ENCODE data around the gene LYSMD4. TPM values are rescaled to one million over a fixed set of nuclear protein-coding genes. Genes with fewer than 3 reads are reported as not detected.

The LYSMD4 gene
- total and polyA plus RNA-seq, 2 experiments from 2014 or later, result 21.2 to 24.0 TPM

DNA sequence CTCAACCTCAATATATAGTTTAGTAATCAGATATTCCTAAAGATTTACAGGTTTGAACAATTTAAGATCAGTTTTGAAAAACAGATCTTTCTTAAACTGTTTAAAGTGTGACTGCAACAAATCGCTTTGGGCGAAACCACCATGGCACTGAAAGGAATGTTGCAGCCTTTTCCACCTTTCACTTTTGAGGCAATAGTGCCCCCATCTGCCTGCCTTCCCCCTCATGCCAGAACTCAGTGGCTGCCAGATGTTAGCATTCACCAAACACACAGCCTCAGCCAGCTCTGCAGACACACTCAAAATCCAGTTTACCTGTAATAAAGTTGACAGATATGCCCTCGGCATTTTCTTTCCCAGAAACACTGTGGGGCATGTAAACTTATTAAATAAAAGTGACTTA, 3.3 kb downstream of the LYSMD4 start:
- no peaks in the 10 kb centered on the region for H3K9me3 ChIP-seq (ENCODE audit: low read depth)
- no peak overlapping the region for H3K27ac ChIP-seq
- no peak overlapping the region for H3K4me3 ChIP-seq
- H3K27me3 ChIP-seq, result no peaks in the 10 kb centered on the region
- TF ChIP-seq, protein P1, sequence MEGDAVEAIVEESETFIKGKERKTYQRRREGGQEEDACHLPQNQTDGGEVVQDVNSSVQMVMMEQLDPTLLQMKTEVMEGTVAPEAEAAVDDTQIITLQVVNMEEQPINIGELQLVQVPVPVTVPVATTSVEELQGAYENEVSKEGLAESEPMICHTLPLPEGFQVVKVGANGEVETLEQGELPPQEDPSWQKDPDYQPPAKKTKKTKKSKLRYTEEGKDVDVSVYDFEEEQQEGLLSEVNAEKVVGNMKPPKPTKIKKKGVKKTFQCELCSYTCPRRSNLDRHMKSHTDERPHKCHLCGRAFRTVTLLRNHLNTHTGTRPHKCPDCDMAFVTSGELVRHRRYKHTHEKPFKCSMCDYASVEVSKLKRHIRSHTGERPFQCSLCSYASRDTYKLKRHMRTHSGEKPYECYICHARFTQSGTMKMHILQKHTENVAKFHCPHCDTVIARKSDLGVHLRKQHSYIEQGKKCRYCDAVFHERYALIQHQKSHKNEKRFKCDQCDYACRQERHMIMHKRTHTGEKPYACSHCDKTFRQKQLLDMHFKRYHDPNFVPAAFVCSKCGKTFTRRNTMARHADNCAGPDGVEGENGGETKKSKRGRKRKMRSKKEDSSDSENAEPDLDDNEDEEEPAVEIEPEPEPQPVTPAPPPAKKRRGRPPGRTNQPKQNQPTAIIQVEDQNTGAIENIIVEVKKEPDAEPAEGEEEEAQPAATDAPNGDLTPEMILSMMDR (IDR thresholded peaks at IDR 0.05; ENCODE audit: low read depth, low read length), result peak; percentile 60
- no peaks in the 10 kb centered on the region for H3K36me3 ChIP-seq
- H3K4me1 ChIP-seq (ENCODE audit: low read depth), result peaks cover 22% of the 10 kb centered on the region
- peak; percentile 56 to 70 for DNase-seq (ENCODE audit: low read depth in 1 of 2, low spot score in 1 of 2)

- no peak for DNase-seq (ENCODE audit: low read depth in 1 of 2, low spot score in 1 of 2)
- Histone ChIP-seq H3K27ac (no peak overlapping the region), H3K9me3 (ENCODE audit: low read depth) (no peaks in the 10 kb centered on the region), H3K4me3 (no peak overlapping the region), H3K4me1 (ENCODE audit: low read depth) (peaks cover 22% of the 10 kb centered on the region), H3K36me3 (no peaks in the 10 kb centered on the region), H3K27me3 (no peaks in the 10 kb centered on the region)
- TF ChIP-seq, protein P1 (IDR thresholded peaks at IDR 0.05; ENCODE audit: low read depth, low read length), result no peak
Measured at GRCh38 chr15:99729327-99729726, 3.9 kb downstream of the LYSMD4 start.

DNA sequence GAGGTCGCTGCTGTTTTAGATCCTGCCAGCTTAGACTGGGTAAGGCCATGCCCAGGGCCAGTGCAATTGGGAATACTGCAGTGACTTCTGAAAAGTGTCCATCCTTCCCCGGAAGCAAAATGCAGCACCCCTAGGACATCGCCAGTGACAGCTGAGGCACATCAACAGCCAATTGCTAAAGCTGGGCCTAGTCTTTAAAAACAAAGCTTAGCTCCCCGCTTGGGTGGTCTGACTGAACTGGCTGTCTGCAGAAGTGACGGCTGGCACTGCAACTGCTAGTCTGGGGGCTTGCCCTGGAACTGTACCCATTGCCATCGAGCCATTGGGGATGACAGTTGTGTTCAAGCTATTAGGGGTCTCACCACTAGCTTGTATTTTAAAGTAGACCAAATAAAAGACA, 4.3 kb downstream of the LYSMD4 start:
- Histone ChIP-seq H3K9me3 (ENCODE audit: low read depth) (no peaks in the 10 kb centered on the region), H3K4me3 (no peak overlapping the region), H3K4me1 (ENCODE audit: low read depth) (peaks cover 22% of the 10 kb centered on the region), H3K27me3 (no peaks in the 10 kb centered on the region), H3K36me3 (no peaks in the 10 kb centered on the region), H3K27ac (no peak overlapping the region)
- TF ChIP-seq, protein P1 (IDR thresholded peaks at IDR 0.05; ENCODE audit: low read depth, low read length), result no peak
- DNase-seq (ENCODE audit: low read depth in 1 of 2, low spot score in 1 of 2), result no peak

DNA sequence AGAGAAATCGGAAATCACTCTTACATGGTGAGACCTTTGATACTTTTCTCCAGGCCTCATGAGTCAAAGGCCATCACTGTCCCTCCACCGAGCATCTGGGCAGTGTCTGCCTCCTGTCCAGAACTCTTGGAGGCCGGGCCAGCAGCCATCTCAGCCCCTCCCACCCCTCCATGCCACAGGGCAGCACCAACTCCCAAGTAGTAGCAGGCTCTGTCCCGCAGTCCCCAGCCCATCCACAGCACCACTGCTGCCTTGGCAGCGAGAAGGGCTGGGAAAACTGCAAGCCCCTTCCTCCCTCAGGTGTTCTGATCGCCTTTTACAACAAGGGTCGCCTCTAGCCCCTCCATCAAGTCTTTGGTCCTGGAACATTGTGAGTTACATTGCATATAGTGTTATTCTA, 5.5 kb downstream of the LYSMD4 start:
- no peak overlapping the region for H3K27ac ChIP-seq
- no peaks in the 10 kb centered on the region for H3K36me3 ChIP-seq
- TF ChIP-seq, protein P1 (IDR thresholded peaks at IDR 0.05; ENCODE audit: low read depth, low read length), result no peak
- H3K4me1 ChIP-seq (ENCODE audit: low read depth), result peaks cover 22% of the 10 kb centered on the region
- H3K27me3 ChIP-seq, result no peaks in the 10 kb centered on the region
- no peak for DNase-seq (ENCODE audit: low read depth in 1 of 2, low spot score in 1 of 2)
- H3K9me3 ChIP-seq (ENCODE audit: low read depth), result no peaks in the 10 kb centered on the region
- H3K4me3 ChIP-seq, result no peak overlapping the region

- Histone ChIP-seq H3K9me3 (ENCODE audit: low read depth) (no peaks in the 10 kb centered on the region), H3K4me1 (ENCODE audit: low read depth) (peaks cover 22% of the 10 kb centered on the region), H3K27ac (peak overlapping the region; percentile 38), H3K36me3 (no peaks in the 10 kb centered on the region), H3K4me3 (no peak overlapping the region), H3K27me3 (no peaks in the 10 kb centered on the region)
- no peak for DNase-seq (ENCODE audit: low read depth in 1 of 2, low spot score in 1 of 2)
- TF ChIP-seq, protein P1 (IDR thresholded peaks at IDR 0.05; ENCODE audit: low read depth, low read length), result no peak
Measured at GRCh38 chr15:99727330-99727729, 5.9 kb downstream of the LYSMD4 start.

- Histone ChIP-seq H3K4me1 (ENCODE audit: low read depth) (peaks cover 12% of the 10 kb centered on the region), H3K27me3 (no peaks in the 10 kb centered on the region), H3K9me3 (ENCODE audit: low read depth) (no peaks in the 10 kb centered on the region), H3K4me3 (no peak overlapping the region), H3K27ac (no peak overlapping the region), H3K36me3 (no peaks in the 10 kb centered on the region)
- DNase-seq (ENCODE audit: low read depth in 1 of 2, low spot score in 1 of 2), result no peak
- TF ChIP-seq, protein P1 (IDR thresholded peaks at IDR 0.05; ENCODE audit: low read depth, low read length), result no peak
Measured at GRCh38 chr15:99726333-99726732, 6.9 kb downstream of the LYSMD4 start.

Data from cardiac muscle cell (in vitro differentiated cells and primary cell).